Cardiac ventricle fibroblast (primary cell): Measurements from ENCODE around the gene SYTL3. TPM values are rescaled to one million over a fixed set of nuclear protein-coding genes. Genes with fewer than 3 reads are reported as not detected.

Experiments used
- total RNA-seq: library from RNA; depleted of rRNA; stranded (reverse); fragments of >200 nt; gene quantifications from 2 replicates; pipeline ENCODE4 v1.2.3, GENCODE V29; 2015

Gene SYTL3, protein sequence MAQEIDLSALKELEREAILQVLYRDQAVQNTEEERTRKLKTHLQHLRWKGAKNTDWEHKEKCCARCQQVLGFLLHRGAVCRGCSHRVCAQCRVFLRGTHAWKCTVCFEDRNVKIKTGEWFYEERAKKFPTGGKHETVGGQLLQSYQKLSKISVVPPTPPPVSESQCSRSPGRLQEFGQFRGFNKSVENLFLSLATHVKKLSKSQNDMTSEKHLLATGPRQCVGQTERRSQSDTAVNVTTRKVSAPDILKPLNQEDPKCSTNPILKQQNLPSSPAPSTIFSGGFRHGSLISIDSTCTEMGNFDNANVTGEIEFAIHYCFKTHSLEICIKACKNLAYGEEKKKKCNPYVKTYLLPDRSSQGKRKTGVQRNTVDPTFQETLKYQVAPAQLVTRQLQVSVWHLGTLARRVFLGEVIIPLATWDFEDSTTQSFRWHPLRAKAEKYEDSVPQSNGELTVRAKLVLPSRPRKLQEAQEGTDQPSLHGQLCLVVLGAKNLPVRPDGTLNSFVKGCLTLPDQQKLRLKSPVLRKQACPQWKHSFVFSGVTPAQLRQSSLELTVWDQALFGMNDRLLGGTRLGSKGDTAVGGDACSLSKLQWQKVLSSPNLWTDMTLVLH
- total RNA-seq, result 0.15 and 0.37 TPM in 2 replicates

DNA sequence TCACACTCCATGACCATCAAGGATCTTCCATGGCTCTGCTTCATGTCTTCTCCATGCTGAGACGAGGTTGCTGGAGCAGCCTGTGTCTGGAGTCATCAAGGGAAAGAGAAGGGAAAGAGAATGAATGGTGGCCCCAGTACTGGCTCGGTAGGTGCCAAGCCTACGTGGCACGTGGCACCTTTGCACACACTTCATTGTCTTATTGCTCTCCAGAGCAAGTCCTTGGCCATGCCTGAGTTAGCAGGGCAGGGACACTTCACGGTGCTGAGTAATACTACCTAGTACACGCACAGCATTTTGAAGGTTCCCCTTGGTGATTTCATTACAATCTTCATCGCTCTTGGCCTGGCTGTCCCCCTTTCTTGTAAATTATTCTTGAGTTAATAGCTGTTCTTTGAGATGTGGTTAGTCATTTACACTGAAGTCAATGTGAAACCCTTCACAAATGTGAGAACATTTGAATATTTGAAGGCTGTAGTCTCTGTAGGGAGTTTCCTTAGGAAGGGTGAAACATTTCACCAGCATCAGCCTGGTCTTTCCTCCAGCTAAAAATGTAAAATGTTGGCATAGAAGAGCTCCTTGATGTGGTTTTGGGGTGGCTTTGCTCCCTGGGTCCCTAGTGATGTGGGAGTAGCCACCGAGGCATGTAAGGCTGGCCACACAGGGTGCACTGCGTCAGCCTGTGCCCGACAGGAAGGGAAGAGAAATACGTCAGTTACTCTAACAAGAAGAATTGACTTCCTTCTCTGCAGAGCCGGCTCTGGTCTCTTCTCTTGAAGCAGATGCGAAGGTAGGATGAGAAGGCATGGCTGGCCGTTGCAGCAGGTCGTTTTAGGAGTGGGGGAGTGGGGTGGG lies at the start of gene SYTL3:
TSS of gene SYTL3 (plus strand) at position 766 of the 855 bp plus-strand sequence. CDS start 13,215 bp downstream, outside the sequence.

DNA sequence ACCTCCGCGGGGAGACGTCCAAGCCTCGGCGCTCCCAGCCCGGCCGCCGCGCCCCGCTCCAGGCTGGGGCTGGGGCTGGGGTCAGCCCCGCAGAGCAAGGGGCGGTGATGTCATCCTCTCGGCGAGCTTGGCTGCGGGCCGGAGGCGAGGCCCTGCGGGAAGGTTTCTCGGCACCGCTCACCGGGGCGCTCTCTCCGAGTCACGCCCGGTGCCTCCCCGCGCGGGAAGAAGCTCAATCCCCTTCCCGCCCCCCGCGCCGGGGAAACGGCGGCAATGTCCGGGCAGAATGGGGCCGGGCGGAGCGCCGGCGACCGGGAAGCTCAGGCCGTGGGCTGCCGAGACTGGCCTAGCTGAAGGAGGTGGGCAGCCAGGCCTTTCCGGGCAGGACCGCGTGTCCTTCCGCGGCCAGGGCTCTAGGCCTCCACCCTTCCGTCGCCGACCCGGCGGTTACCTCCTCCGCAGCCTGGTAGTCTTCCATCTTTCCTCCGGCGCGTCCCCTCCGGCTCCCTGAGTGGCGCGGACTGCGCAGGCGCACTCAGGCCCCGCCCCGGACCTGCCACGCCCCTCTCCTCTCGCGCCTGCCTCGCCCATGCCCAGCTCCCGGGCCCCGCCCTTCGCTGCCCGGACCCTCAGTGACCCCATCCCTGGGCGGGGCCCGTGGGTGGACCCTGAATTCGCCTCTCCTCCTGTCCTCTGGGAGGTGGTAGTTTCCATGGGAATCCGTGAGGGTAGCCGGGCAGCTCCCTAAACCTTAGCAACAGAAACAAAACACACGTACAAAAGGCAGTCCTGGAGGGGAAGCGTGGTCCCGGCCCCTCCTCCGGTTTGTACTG lies 5.4 kb upstream of the SYTL3 start, which contains the start of gene DYNLT1:
TSS of gene DYNLT1 (minus strand) at position 513 of the 833 bp plus-strand sequence. CDS start at position 478, 35 bp downstream.

Other genes with a start within 250 kb of the SYTL3 start
- 12.2 and 16.1 TPM in 2 replicates for gene TMEM181, start 90.0 kb upstream of the SYTL3 start, total RNA-seq
- 66.3 and 82.2 TPM in 2 replicates for gene DYNLT1, start 5.3 kb upstream of the SYTL3 start, total RNA-seq
- 11.6 and 11.8 TPM in 2 replicates for gene EZR, start 169.3 kb downstream of the SYTL3 start, total RNA-seq